Spleen (tissue), 7 donors: Measurements from ENCODE around the gene PPP1R9A.

ENCODE experiments used
- CTCF ChIP-seq, 11 experiments: fragments of 200-600 bp in 7 of 11; fragments of 450-650 bp in 4 of 11; sonication (generic) in 4 of 11; IDR thresholded peaks in 8 of 11; conservative IDR thresholded peaks in 3 of 11; 1 replicate in 7 of 11; 2 replicates in 4 of 11; pipeline versions ENCODE4 v1.4.0 to v1.8.0; 2016 to 2021; ENCODE audit warnings: antibody characterized with exemption in 11 of 11, inconsistent platforms in 4 of 11, mild to moderate bottlenecking in 1 of 11
- POLR2AphosphoS5 ChIP-seq, 3 donors: sonication (generic); formaldehyde crosslinking; IDR thresholded peaks; one replicate each; pipeline ENCODE4 v1.5.1; 2017; ENCODE audit warnings: antibody characterized with exemption in 3 of 3
- donor health status: DM: no; HTN: no; CAD: no; lungs with moderate emphysema.
- donor health status: DM: no; HTN: no; CAD: no.
- donor health status: DM: no; HTN: no; CAD: no.

GRCh38 chr7:95229301-95229700 lies 321.9 kb downstream of the PPP1R9A start:
- no peak for TF ChIP-seq CTCF (IDR thresholded peaks at IDR 0.05 in 8 of 11, conservative IDR thresholded peaks at IDR 0.05 in 3 of 11)
- no peak for TF ChIP-seq POLR2AphosphoS5 (IDR thresholded peaks at IDR 0.05)
